GM06990 (cell line): Measurements from ENCODE around the gene MCTP1.

Source experiments
- DNase-seq: peaks from one replicate; pipeline ENCODE4 v3.0.0-alpha.2; 2011; ENCODE audit not compliant: insufficient read length; ENCODE audit errors: extremely low read depth
- H3K27me3 ChIP-seq: replicated peaks from 2 replicates; pipeline ENCODE4 v1.6.0; 2011; ENCODE audit warnings: low read length; ENCODE audit not compliant: control insufficient read depth, insufficient read depth
- H3K36me3 ChIP-seq: 2 replicates; pipeline ENCODE4 v1.5.1; 2011; ENCODE audit warnings: low read length; ENCODE audit not compliant: control insufficient read depth, insufficient read depth
- H3K4me3 ChIP-seq: replicated peaks from 2 replicates; pipeline ENCODE4 v1.5.1; 2011; ENCODE audit warnings: low read depth, mild to moderate bottlenecking, control low read depth, low read length
- TF ChIP-seq, protein P1 (sequence below): IDR thresholded peaks from 2 replicates; pipeline ENCODE4 v1.5.1; 2011; ENCODE audit warnings: low read length, control low read depth, mild to moderate bottlenecking, inconsistent platforms; ENCODE audit not compliant: insufficient read depth, poor library complexity, severe bottlenecking

The MCTP1 gene

DNA sequence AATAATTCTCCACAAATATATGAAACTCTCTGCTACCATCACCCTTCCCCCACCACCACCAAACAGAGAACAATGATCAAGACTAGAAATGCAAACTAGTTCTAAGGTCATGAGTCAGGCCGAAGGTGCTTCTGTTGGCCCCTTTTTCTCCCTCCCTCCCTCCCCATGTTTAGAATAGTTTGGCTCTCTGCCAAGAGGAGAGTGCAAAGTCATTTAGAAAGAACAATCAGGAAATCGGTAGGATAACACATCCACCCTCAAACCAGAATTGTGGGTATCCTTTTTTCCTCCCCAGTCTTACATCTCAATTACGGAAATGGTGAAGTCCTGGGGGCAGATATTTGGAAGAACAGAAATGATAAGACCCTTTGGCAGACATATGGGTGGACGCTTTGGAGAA lies 496.4 kb downstream of the MCTP1 start:
- H3K27me3 ChIP-seq = no peaks in the 10 kb centered on the region
- DNase-seq = no peak
- TF ChIP-seq, protein P1, sequence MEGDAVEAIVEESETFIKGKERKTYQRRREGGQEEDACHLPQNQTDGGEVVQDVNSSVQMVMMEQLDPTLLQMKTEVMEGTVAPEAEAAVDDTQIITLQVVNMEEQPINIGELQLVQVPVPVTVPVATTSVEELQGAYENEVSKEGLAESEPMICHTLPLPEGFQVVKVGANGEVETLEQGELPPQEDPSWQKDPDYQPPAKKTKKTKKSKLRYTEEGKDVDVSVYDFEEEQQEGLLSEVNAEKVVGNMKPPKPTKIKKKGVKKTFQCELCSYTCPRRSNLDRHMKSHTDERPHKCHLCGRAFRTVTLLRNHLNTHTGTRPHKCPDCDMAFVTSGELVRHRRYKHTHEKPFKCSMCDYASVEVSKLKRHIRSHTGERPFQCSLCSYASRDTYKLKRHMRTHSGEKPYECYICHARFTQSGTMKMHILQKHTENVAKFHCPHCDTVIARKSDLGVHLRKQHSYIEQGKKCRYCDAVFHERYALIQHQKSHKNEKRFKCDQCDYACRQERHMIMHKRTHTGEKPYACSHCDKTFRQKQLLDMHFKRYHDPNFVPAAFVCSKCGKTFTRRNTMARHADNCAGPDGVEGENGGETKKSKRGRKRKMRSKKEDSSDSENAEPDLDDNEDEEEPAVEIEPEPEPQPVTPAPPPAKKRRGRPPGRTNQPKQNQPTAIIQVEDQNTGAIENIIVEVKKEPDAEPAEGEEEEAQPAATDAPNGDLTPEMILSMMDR = no peak
- H3K36me3 ChIP-seq = no peaks in the 10 kb centered on the region
- no peak overlapping the region for H3K4me3 ChIP-seq

DNA sequence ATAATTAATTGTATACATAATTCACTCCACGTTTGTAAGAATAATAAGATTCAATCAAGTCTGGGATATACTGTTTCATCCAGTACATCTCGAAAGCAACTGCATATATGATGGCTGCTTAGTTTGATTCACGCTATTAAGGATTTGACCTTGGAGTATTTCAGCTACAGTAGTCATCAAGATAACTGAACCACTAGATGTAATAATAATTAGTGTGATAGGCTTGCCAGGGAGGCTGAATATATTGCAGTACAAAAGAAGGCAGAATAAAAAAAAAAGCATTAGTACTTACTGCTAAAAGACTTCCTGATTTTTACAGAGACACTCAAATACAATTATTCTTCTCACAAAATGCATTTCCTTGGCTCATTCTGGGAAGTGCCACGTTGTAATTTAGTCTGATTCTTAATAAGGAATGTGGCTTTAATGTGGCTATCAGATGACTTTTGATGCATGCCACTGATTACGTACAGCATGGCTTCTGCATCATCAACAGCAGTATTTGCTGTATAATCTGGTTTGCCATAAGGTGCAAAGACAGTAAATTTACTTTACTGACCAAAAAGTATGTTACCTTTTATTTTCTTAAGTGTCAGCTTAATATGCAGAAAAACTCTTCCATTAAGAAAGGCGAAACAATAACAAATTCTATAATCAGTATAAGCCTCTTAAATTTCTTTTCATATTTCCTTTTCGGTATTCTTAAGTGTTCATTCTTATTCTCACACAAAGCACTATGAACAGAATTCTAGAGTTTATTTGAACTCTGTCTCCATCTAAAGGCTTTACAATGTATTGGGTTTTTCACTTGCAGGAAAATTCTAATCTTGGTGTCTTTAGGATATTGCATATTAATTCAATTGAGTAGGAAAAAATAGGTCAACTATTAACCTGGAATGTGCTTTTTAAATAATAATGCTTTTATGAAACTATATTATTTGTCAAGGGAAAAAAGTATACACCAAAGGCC lies 500.1 kb downstream of the MCTP1 start:
- H3K27me3 ChIP-seq = no peaks in the 10 kb centered on the region
- H3K36me3 ChIP-seq = no peaks in the 10 kb centered on the region
- DNase-seq = no peak
- H3K4me3 ChIP-seq = no peak overlapping the region
- TF ChIP-seq, protein P1 = peak; percentile 10

DNA sequence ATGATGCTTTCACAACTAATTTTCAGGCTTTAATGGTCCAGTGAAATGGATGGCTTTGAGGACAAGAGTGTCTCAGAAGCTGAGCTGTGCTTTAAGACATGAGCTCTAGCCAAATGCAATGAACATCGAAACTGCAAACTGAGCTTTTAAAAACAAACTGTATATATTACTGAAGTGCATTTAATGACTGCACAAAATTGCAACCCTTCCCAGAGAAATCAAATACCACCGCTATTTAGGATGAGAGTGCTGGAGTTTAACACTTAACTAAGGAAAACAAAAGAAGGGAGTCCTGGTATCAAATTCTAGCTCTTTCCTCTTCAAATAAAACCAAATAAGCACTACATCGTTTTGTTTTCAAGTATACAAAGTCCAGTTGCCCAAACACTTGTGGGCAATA lies 502.5 kb downstream of the MCTP1 start:
- Histone ChIP-seq H3K36me3 (no peaks in the 10 kb centered on the region), H3K4me3 (no peak overlapping the region), H3K27me3 (no peaks in the 10 kb centered on the region)
- TF ChIP-seq, protein P1 = no peak
- no peak for DNase-seq

DNA sequence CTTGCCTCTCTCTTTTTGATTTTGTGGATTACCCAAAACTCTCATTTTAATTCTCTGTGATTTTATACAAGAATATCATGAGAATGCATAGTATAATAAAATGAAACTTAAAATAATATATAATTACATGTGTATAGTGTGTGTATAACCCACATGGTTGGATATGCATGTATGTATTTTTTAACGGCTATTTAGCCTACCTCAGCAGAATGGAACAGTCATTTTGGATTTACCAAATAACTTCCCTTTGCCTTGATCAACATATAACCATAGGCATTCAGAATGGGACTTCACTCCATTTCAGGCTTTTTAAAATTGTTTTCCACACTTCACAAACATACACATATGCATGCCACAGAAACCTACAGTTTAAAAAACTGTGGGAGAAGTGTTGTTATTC lies 505.2 kb downstream of the MCTP1 start:
- H3K36me3 ChIP-seq = no peaks in the 10 kb centered on the region
- TF ChIP-seq, protein P1 = no peak
- DNase-seq = no peak
- no peaks in the 10 kb centered on the region for H3K27me3 ChIP-seq
- H3K4me3 ChIP-seq = no peak overlapping the region

DNA sequence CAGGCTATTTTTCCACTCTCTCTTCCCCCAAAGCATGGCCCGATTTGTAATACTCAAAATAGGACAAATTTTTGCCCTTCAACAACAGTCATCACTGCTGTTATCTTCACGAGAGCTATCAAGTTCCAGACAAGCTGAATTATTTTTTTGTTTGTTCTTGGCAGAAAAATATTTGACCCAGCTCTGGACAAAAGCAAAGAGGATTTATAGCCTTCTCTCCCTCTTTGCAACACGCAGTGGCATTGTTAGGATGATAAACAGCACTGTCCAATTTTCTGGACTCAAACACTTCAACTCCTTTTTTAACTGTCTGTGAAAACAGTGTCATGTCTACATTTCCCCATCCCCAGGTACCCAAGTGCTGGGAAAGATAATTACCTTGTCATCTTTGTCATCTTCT lies 506.2 kb downstream of the MCTP1 start:
- H3K36me3 ChIP-seq = no peaks in the 10 kb centered on the region
- no peaks in the 10 kb centered on the region for H3K27me3 ChIP-seq
- no peak for DNase-seq
- TF ChIP-seq, protein P1 = no peak
- H3K4me3 ChIP-seq = no peak overlapping the region

DNA sequence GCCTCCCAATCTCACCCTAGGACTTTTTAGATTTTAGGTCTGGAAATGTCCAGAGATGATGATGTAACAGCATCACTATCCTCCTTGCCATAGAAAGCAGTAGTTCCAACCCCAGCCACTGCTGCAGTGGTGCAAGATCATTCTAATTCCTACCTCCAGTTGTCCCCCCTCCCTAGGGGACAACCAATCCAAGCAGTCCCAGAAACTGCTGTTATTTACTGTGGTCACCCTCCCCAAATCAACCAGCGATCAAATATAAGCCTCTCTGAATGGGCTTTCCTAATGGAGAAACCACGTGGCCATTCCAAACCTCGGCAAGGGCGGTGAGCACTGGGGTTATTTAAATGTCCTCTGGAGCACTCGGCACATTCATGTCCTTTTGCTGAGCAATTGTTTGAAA lies 506.6 kb downstream of the MCTP1 start:
- no peak for DNase-seq
- no peaks in the 10 kb centered on the region for H3K27me3 ChIP-seq
- TF ChIP-seq, protein P1 = no peak
- H3K36me3 ChIP-seq = no peaks in the 10 kb centered on the region
- no peak overlapping the region for H3K4me3 ChIP-seq
